ENCODE data around the gene BTBD9. TPM values are rescaled to one million over a fixed set of nuclear protein-coding genes. Genes with fewer than 3 reads are reported as not detected.

Gene BTBD9
- total RNA-seq, 1 donor from 2014 or later: 10.3 TPM

GRCh38 chr6:38404900-38405556 is 234.7 kb downstream of the BTBD9 start:
- TF ChIP-seq CTCF (IDR thresholded peaks at IDR 0.05; ENCODE audit: unreplicated experiment): no peak
- no peak for DNase-seq (ENCODE audit: low spot score)
- peaks cover 4% of the 10 kb centered on the region for H3K4me1 Mint-ChIP-seq (ENCODE audit: unreplicated experiment)

DNA sequence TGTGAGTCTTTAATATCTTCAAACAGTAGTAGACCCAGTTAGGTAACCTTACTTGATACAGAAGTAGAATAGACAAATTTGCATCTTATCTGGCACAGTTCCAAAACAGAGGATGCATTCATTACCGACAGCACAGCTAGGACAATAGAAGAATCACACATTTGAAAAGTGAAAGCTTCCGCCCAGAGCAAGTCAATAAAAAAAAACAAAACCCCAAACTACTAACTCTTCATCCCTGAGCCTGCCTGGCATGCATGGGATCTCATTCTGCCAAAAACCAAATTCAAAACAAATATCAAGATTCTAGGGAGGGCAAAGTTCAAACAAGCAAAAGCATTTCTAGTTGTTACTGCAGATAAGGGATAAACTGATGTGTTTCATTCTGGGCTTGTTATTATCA is 235.4 kb downstream of the BTBD9 start:
- no peak for TF ChIP-seq CTCF (IDR thresholded peaks at IDR 0.05; ENCODE audit: unreplicated experiment)
- H3K4me1 Mint-ChIP-seq (ENCODE audit: unreplicated experiment): peaks cover 4% of the 10 kb centered on the region
- H3K9me3 Mint-ChIP-seq (ENCODE audit: unreplicated experiment): no peaks in the 10 kb centered on the region
- H3K27ac Mint-ChIP-seq (ENCODE audit: unreplicated experiment): no peak overlapping the region
- H3K36me3 Mint-ChIP-seq (ENCODE audit: low read depth, unreplicated experiment): no peaks in the 10 kb centered on the region
- DNase-seq (ENCODE audit: low spot score): no peak
- H3K27me3 Mint-ChIP-seq (ENCODE audit: unreplicated experiment): peaks cover 1% of the 10 kb centered on the region
- H3K4me3 Mint-ChIP-seq (ENCODE audit: unreplicated experiment): no peak overlapping the region

More at GRCh38 chr6:38404900-38405556, 234.7 kb downstream of the BTBD9 start:
- Mint-ChIP-seq H3K27me3 (ENCODE audit: unreplicated experiment) (peaks cover 1% of the 10 kb centered on the region), H3K9me3 (ENCODE audit: unreplicated experiment) (no peaks in the 10 kb centered on the region), H3K27ac (ENCODE audit: unreplicated experiment) (no peak overlapping the region), H3K36me3 (ENCODE audit: low read depth, unreplicated experiment) (no peaks in the 10 kb centered on the region), H3K4me3 (ENCODE audit: unreplicated experiment) (no peak overlapping the region)

GRCh38 chr6:38403548-38403947 is 236.2 kb downstream of the BTBD9 start:
- H3K27ac Mint-ChIP-seq (ENCODE audit: unreplicated experiment): no peak overlapping the region
- no peaks in the 10 kb centered on the region for H3K9me3 Mint-ChIP-seq (ENCODE audit: unreplicated experiment)
- peaks cover 1% of the 10 kb centered on the region for H3K27me3 Mint-ChIP-seq (ENCODE audit: unreplicated experiment)
- peaks cover 4% of the 10 kb centered on the region for H3K4me1 Mint-ChIP-seq (ENCODE audit: unreplicated experiment)
- no peak overlapping the region for H3K4me3 Mint-ChIP-seq (ENCODE audit: unreplicated experiment)
- no peak for DNase-seq (ENCODE audit: low spot score)
- TF ChIP-seq CTCF (IDR thresholded peaks at IDR 0.05; ENCODE audit: unreplicated experiment): no peak
- H3K36me3 Mint-ChIP-seq (ENCODE audit: low read depth, unreplicated experiment): no peaks in the 10 kb centered on the region

DNA sequence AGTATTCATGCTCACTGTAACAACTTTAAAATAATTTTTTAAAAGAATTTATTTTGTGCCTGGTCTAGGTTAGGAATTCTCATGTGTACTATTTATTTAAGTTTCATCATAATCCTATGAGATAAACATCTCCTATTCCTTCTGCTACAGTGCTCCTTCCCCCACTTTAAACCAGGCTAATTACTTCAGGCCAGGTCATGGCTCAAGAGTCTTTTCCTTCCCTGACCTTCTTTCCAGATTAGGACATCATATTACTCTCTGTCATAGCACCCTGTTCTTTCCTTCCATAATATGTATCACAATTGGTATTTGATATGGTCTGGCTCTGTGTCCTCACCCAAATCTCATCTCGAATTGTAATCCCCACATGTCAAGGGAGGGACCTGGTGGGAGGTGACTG is 239.0 kb downstream of the BTBD9 start:
- H3K4me3 Mint-ChIP-seq (ENCODE audit: unreplicated experiment): no peak overlapping the region
- H3K4me1 Mint-ChIP-seq (ENCODE audit: unreplicated experiment): peaks cover 4% of the 10 kb centered on the region
- H3K27ac Mint-ChIP-seq (ENCODE audit: unreplicated experiment): no peak overlapping the region
- H3K36me3 Mint-ChIP-seq (ENCODE audit: low read depth, unreplicated experiment): no peaks in the 10 kb centered on the region
- DNase-seq (ENCODE audit: low spot score): no peak
- H3K27me3 Mint-ChIP-seq (ENCODE audit: unreplicated experiment): peaks cover 1% of the 10 kb centered on the region
- no peak for TF ChIP-seq CTCF (IDR thresholded peaks at IDR 0.05; ENCODE audit: unreplicated experiment)
- no peaks in the 10 kb centered on the region for H3K9me3 Mint-ChIP-seq (ENCODE audit: unreplicated experiment)

DNA sequence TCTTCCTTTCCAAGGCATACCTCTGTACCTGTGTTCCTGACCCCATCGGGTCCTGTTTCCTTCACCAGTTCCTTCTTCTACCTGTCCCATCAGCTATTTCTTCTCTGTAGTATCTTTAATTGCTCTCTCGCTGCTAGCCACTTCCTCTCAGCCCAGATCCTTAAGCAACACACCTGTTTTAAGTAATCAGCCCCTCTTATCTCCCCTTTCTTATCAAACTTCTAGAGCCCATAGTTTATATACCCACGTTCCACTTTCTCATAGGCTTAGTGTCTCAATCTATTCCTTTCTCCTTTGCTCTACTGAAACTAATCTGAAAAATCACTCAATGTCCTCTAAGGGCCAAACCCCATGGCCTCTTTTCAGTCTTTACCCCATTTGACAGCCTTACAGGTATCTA is 239.6 kb downstream of the BTBD9 start:
- Mint-ChIP-seq H3K4me3 (ENCODE audit: unreplicated experiment) (no peak overlapping the region), H3K27me3 (ENCODE audit: unreplicated experiment) (peaks cover 1% of the 10 kb centered on the region), H3K36me3 (ENCODE audit: low read depth, unreplicated experiment) (no peaks in the 10 kb centered on the region), H3K4me1 (ENCODE audit: unreplicated experiment) (peaks cover 4% of the 10 kb centered on the region), H3K27ac (ENCODE audit: unreplicated experiment) (no peak overlapping the region), H3K9me3 (ENCODE audit: unreplicated experiment) (no peaks in the 10 kb centered on the region)
- DNase-seq (ENCODE audit: low spot score): no peak
- no peak for TF ChIP-seq CTCF (IDR thresholded peaks at IDR 0.05; ENCODE audit: unreplicated experiment)

Data from endothelial cell (in vitro differentiated cells).